Mesenchymal stem cell (in vitro differentiated cells and primary cell): ENCODE measurements around the gene PSMF1.

Source experiments
- DNase-seq: peaks from one replicate; pipeline ENCODE4 v3.0.0-alpha.2; 2013
- H2AFZ ChIP-seq: one replicate; pipeline ENCODE4 v1.6.1; 2013; ENCODE audit warnings: low read depth, mild to moderate bottlenecking, control low read depth, inconsistent platforms, low read length, moderate library complexity
- H2AK5ac ChIP-seq: 2 replicates; pipeline ENCODE4 v1.6.1; 2013; ENCODE audit warnings: low read length, moderate library complexity, mild to moderate bottlenecking, inconsistent platforms; ENCODE audit not compliant: severe bottlenecking
- H2BK120ac ChIP-seq: one replicate; pipeline ENCODE4 v1.6.1; 2013; ENCODE audit warnings: low read depth, mild to moderate bottlenecking, inconsistent platforms, low read length, moderate library complexity
- H2BK12ac ChIP-seq, 2 experiments: one replicate each; pipeline ENCODE4 v1.6.1; 2013; ENCODE audit warnings: inconsistent platforms in 2 of 2, low read length in 2 of 2, mild to moderate bottlenecking in 2 of 2, moderate library complexity in 2 of 2, control low read depth in 1 of 2
- H2BK15ac ChIP-seq: one replicate; pipeline ENCODE4 v1.6.1; 2013; ENCODE audit warnings: mild to moderate bottlenecking, low read depth, inconsistent platforms; ENCODE audit not compliant: poor library complexity, severe bottlenecking
- H2BK5ac ChIP-seq: 2 replicates; pipeline ENCODE4 v1.6.1; 2013; ENCODE audit warnings: low read depth, mild to moderate bottlenecking, low read length, control low read depth, inconsistent platforms; ENCODE audit not compliant: poor library complexity, severe bottlenecking
- H3K14ac ChIP-seq, 2 experiments: one replicate each; pipeline ENCODE4 v1.6.1; 2013; ENCODE audit warnings: inconsistent platforms in 2 of 2, low read length in 2 of 2, control low read depth in 1 of 2, mild to moderate bottlenecking in 1 of 2, moderate library complexity in 1 of 2
- H3K18ac ChIP-seq, 2 experiments: one replicate each; pipeline ENCODE4 v1.6.1; 2013; ENCODE audit warnings: inconsistent platforms in 2 of 2, low read length in 2 of 2, control low read depth in 1 of 2, low read depth in 1 of 2, mild to moderate bottlenecking in 1 of 2
- H3K23ac ChIP-seq, 2 experiments: one replicate each; pipeline ENCODE4 v1.6.1; 2013; ENCODE audit warnings: inconsistent platforms in 2 of 2, low read length in 2 of 2, mild to moderate bottlenecking in 2 of 2, moderate library complexity in 2 of 2, control low read depth in 1 of 2
- H3K27ac ChIP-seq: 2 replicates; pipeline ENCODE4 v1.5.1; 2013; ENCODE audit warnings: mild to moderate bottlenecking, moderate library complexity, low read length, control low read depth, inconsistent platforms; ENCODE audit not compliant: poor library complexity, severe bottlenecking
- H3K27me3 ChIP-seq, 2 experiments: 2 replicates each; pipeline versions ENCODE4 v1.6.1 to v1.7.0; 2013; ENCODE audit warnings: low read length in 2 of 2, mild to moderate bottlenecking in 2 of 2, moderate library complexity in 2 of 2, control low read depth in 1 of 2, inconsistent platforms in 1 of 2; ENCODE audit not compliant: control insufficient read depth in 1 of 2, insufficient read depth in 1 of 2
- H3K36me3 ChIP-seq, 2 experiments: 2 replicates each; pipeline versions ENCODE4 v1.6.1 to v1.7.0; 2013; ENCODE audit warnings: low read length in 2 of 2, control low read depth in 1 of 2, inconsistent platforms in 1 of 2, low read depth in 1 of 2, mild to moderate bottlenecking in 1 of 2; ENCODE audit not compliant: insufficient read depth in 2 of 2, control insufficient read depth in 1 of 2
- H3K4ac ChIP-seq, 2 experiments: one replicate each; pipeline ENCODE4 v1.6.1; 2013; ENCODE audit warnings: inconsistent platforms in 2 of 2, low read length in 2 of 2, mild to moderate bottlenecking in 2 of 2, moderate library complexity in 2 of 2, control low read depth in 1 of 2, low read depth in 1 of 2
- H3K4me1 ChIP-seq: 2 replicates; pipeline ENCODE4 v1.6.1; 2013; ENCODE audit warnings: low read depth, low read length, control low read depth; ENCODE audit not compliant: control insufficient read depth, insufficient read depth
- H3K4me2 ChIP-seq: 2 replicates; pipeline ENCODE4 v1.6.1; 2013; ENCODE audit warnings: low read length, mild to moderate bottlenecking, inconsistent platforms; ENCODE audit not compliant: poor library complexity, severe bottlenecking
- H3K4me3 ChIP-seq, 2 experiments: 2 replicates each; pipeline versions ENCODE4 v1.5.1 to v1.7.0; 2013; ENCODE audit warnings: low read length in 2 of 2, mild to moderate bottlenecking in 2 of 2, control low read depth in 1 of 2, low read depth in 1 of 2; ENCODE audit not compliant: insufficient read depth in 1 of 2
- H3K79me1 ChIP-seq: replicated peaks from 2 replicates; pipeline ENCODE4 v1.6.1; 2013; ENCODE audit warnings: mild to moderate bottlenecking, control low read depth, low read length, inconsistent platforms; ENCODE audit not compliant: poor library complexity, severe bottlenecking
- H3K9ac ChIP-seq: 2 replicates; pipeline ENCODE4 v1.7.0; 2013; ENCODE audit warnings: mild to moderate bottlenecking, low read length, moderate library complexity
- H3K9me3 ChIP-seq: 2 replicates; pipeline ENCODE4 v1.7.0; 2013; ENCODE audit warnings: mild to moderate bottlenecking, low read length; ENCODE audit not compliant: control insufficient read depth
- H4K8ac ChIP-seq: one replicate; pipeline ENCODE4 v1.6.1; 2013; ENCODE audit warnings: inconsistent platforms, mild to moderate bottlenecking, low read length, moderate library complexity
- H4K91ac ChIP-seq: one replicate; pipeline ENCODE4 v1.6.1; 2013; ENCODE audit warnings: mild to moderate bottlenecking, low read length, inconsistent platforms
- WGBS: methylation state at CpG from one replicate; pipeline ENCODE4 v1.1.7; 2013; ENCODE audit warnings: mixed read lengths; 5-methylcytosine and 5-hydroxymethylcytosine counted together

Gene PSMF1

DNA sequence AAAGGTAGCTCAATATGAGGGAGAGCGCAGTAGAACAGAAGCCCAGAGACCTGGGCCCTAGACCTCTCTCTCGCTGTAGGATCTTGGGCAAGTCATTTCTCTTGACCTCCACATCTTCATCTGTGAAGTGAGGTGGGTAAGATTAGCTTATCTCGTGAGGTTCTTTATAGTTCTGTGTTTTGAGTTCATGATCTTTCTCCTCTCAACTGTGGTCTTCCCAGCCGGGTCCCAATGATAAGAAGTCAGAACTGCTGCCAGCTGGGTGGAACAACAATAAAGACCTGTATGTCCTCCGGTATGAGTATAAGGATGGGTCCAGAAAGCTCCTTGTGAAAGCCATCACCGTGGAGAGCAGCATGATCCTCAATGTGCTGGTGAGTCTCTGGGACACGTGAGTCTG is 6.9 kb downstream of the PSMF1 start:
- Histone ChIP-seq H3K27ac (no peak overlapping the region), H3K23ac (no peak overlapping the region), H4K8ac (no peak overlapping the region), H3K9ac (no peak overlapping the region), H3K36me3 (peaks cover 22 to 64% of the 10 kb centered on the region in 2 experiments), H4K91ac (no peak overlapping the region), H3K4me3 (no peak overlapping the region), H3K4me1 (peaks cover 5% of the 10 kb centered on the region), H3K4ac (no peak overlapping the region), H2BK120ac (no peak overlapping the region), H3K9me3 (no peaks in the 10 kb centered on the region), H2AFZ (no peak overlapping the region), H3K4me2 (no peak overlapping the region), H2BK15ac (no peak overlapping the region), H3K27me3 (no peaks in the 10 kb centered on the region), H3K79me1 (peaks cover 30% of the 10 kb centered on the region), H3K14ac (no peak overlapping the region), H2AK5ac (no peak overlapping the region), H2BK5ac (no peak overlapping the region), H3K18ac (no peak overlapping the region), H2BK12ac (no peak overlapping the region)
- DNase-seq, result no peak
- 97% methylated on average over 6 of the region's 7 CpGs for WGBS

DNA sequence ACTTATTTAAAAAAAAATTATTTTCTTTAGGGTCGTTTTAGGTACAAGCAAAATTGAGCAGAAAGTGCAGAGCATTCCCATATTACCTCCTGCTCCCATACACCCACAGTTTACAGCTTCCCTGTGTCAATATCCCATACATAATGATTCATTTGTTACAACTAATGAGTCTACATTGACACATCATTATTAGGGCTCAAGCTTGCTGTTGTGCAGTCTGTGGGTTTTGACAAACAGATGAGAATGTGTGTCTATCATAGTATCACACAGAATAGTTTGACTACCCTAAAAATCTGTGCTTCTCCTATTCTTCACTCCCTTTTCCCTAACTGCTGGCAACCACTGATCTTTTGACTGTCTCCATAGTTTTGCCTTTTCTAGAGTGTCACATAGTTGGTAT is 9.4 kb downstream of the PSMF1 start:
- Histone ChIP-seq H3K4me3 (no peak overlapping the region), H2AFZ (no peak overlapping the region), H3K4me1 (no peaks in the 10 kb centered on the region), H3K9ac (no peak overlapping the region), H4K91ac (no peak overlapping the region), H2BK12ac (no peak overlapping the region), H3K4me2 (no peak overlapping the region), H3K79me1 (peaks cover 30% of the 10 kb centered on the region), H3K27ac (no peak overlapping the region), H2BK120ac (no peak overlapping the region), H3K27me3 (no peaks in the 10 kb centered on the region), H2BK5ac (no peak overlapping the region), H3K9me3 (no peaks in the 10 kb centered on the region), H4K8ac (no peak overlapping the region), H3K18ac (no peak overlapping the region), H2BK15ac (no peak overlapping the region), H3K36me3 (peaks cover 32 to 83% of the 10 kb centered on the region in 2 experiments), H2AK5ac (no peak overlapping the region), H3K14ac (no peak overlapping the region), H3K4ac (no peak overlapping the region), H3K23ac (no peak overlapping the region)
- no peak for DNase-seq
- WGBS, result 87% methylated on average over 1 of the region's 1 CpG

GRCh38 chr20:1130058-1130694 is 11.8 kb downstream of the PSMF1 start:
- H4K8ac ChIP-seq, result no peak overlapping the region
- H3K4me3 ChIP-seq, result no peak overlapping the region
- no peak overlapping the region for H3K14ac ChIP-seq
- H2BK5ac ChIP-seq, result no peak overlapping the region
- H2AFZ ChIP-seq, result no peak overlapping the region
- no peak overlapping the region for H2BK120ac ChIP-seq
- no peak overlapping the region for H3K18ac ChIP-seq
- no peaks in the 10 kb centered on the region for H3K9me3 ChIP-seq
- H3K27me3 ChIP-seq, result no peaks in the 10 kb centered on the region
- H3K9ac ChIP-seq, result no peak overlapping the region
- H2AK5ac ChIP-seq, result no peak overlapping the region
- H2BK12ac ChIP-seq, result no peak overlapping the region
- H3K4ac ChIP-seq, result no peak overlapping the region
- H4K91ac ChIP-seq, result no peak overlapping the region
- no peak overlapping the region for H2BK15ac ChIP-seq
- no peak for DNase-seq
- H3K36me3 ChIP-seq, result peaks cover 39 to 85% of the 10 kb centered on the region in 2 experiments
- no peaks in the 10 kb centered on the region for H3K4me1 ChIP-seq
- no peak overlapping the region for H3K4me2 ChIP-seq
- WGBS, result 92% methylated on average over 3 of the region's 4 CpGs
- H3K23ac ChIP-seq, result no peak overlapping the region
- no peak overlapping the region for H3K27ac ChIP-seq
- peaks cover 34% of the 10 kb centered on the region for H3K79me1 ChIP-seq

GRCh38 chr20:1130847-1131246 is 12.4 kb downstream of the PSMF1 start:
- no peaks in the 10 kb centered on the region for H3K27me3 ChIP-seq

More at GRCh38 chr20:1130847-1131246, 12.4 kb downstream of the PSMF1 start:
- Histone ChIP-seq H3K27ac (no peak overlapping the region), H3K4me3 (no peak overlapping the region), H2BK120ac (no peak overlapping the region), H2BK5ac (no peak overlapping the region), H3K4me2 (no peak overlapping the region), H3K23ac (no peak overlapping the region), H2BK15ac (no peak overlapping the region), H3K4me1 (no peaks in the 10 kb centered on the region), H3K9ac (no peak overlapping the region), H3K14ac (no peak overlapping the region), H3K36me3 (peaks cover 38 to 85% of the 10 kb centered on the region in 2 experiments), H2AFZ (no peak overlapping the region), H2AK5ac (no peak overlapping the region), H4K8ac (no peak overlapping the region), H3K9me3 (no peaks in the 10 kb centered on the region), H3K79me1 (peaks cover 36% of the 10 kb centered on the region), H3K18ac (no peak overlapping the region), H3K4ac (no peak overlapping the region), H4K91ac (no peak overlapping the region), H2BK12ac (no peak overlapping the region)
- over 99% methylated on average over 5 of the region's 5 CpGs for WGBS
- DNase-seq, result no peak
